T follicular helper cell (primary cell): ENCODE data around the gene SYT11.
A peak's percentile ranks its signal among the peaks of the same experiment; 100 is the strongest.
"Not testable (repeated sequence)": the region's sequence is repeated elsewhere in the genome, so short reads cannot be mapped to it uniquely, and the experiment has no call there.

Experiments used
- DNase-seq: peaks from one replicate; pipeline ENCODE4 v3.0.0-alpha.2; 2020; ENCODE audit warnings: low read depth

Gene SYT11

DNA sequence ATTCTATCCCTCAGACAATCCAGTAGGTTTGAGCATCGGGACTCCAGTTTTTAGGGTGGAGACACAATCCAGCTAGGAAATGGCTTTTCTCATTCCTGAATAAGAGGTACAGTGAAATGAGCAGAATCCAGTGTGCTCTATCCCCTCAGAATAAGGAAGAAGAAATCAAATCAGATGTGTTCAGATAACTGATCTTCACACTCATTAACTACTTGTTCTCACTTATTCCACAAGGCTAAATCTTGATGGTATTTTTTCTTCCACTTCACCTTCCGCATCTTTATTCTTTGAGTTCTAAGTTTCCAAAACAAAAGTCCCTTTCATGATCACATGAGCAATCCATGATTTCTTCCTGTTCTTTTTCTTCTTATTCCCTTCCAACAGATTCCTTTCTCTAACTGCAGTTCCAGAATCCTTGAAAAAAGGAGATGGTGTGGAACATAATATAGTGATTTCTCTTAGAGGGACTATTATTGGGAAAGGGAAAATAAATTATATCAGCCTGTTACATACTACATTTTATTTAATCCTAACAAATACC is 1.7 kb downstream of the SYT11 start:
- no peak for DNase-seq

DNA sequence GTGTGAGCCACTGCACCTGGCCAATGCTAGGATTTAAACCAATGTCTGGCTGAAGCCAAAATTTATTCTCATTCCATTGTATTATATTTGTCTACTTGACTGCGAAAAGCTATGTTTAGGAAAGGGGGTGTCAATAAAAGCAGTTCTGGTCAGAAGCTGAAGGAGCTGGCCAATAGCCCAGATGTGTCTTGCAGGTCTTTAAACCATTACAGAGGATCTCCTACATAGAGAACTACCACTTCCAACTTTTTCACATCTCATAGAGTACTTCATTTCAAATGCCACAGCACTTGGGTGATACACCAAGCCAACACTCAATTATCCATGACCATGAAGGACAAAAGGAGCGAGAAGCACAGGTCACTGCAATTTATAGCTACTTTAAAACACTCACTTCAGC is 2.5 kb downstream of the SYT11 start:
- DNase-seq: no peak

DNA sequence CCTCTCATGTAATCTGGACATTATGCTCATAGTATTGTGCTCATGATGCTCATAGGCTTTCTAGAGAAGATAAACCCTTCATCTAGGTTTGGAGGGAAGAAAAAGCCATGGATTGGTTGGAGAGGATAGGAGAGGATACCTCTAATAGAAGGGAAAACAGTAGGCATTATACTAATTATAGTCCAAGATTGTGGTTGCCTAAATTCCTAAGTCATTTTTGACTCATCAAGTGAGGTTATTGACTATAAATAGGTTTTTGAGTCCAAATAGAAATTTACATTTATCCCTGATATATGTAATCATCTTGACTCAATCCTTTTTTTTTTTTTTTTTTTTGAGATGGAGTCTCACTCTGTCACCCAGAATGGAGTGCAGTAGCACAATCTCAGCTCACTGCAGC is 5.0 kb downstream of the SYT11 start:
- DNase-seq: no peak

DNA sequence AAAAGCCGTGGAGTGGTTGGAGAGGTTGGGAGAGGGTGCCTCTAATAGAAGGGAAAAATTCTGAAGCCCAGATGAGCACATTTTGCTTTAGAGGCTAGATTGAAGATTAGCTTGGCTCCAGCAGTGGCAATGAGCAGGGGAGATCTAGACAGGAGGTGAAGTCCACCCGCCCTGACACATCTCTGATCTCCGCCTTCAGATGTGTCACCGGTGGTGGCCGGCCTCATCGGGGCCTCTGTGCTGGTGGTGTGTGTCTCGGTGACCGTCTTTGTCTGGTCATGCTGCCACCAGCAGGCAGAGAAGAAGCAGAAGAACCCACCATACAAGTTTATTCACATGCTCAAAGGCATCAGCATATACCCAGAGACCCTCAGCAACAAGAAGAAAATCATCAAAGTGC is 8.4 kb downstream of the SYT11 start:
- DNase-seq: no peak

DNA sequence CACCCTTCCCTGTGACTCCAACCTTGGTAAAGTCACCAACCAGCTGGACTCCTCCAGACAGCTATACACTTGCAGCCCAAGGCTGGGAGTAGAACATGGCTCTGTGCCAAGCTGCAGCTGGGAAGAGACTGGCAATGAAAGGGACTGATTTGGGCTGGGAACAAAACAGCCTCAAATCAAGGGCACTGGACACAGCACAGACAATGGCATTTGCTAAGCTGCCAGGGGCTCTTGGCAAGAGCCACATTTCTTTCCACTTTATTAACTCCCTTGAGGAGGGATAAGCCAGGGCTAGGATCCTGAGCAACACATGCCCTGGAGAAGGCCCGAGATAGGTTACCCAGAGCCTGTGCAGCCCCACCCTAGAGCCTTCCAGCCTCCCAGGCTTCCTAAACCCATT is 12.0 kb downstream of the SYT11 start:
- no peak for DNase-seq

DNA sequence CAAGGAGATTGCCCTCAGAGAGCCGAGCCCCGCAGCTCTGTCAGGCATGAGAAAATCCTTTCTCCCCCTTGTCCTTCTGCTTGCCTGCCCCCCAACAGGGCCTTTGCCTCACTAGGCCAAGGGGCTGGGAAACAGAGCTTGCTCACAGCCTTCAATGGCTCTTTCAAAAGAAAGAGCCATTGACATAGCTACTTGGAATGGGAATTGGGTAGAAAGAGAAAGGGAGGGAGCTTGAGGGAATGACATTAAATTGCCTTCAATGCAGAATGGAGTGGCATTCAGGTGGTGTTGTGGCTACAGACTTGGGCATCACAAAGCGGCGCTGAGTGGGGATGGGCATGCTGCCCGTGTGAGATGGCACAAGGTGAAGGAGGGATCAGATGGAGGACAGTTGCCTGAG is 13.2 kb downstream of the SYT11 start:
- DNase-seq: no peak

DNA sequence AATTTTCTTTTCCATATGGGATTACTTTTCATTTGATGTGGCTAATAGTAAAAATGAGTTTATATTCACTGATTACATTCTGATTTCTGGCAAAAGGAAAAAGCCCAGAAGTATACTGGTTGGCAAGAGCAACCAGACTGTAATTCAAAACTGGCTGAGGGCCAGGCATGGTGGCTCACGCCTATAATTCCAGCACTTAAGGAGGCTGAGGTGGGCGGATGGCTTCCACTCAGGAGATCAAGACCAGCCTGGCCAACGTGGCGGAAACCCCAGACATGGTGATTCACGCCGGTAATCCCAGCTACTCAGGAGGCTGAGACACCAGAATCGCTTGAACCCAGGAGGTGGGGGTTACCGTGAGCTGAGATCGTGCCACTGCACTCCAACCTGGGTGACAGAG is 14.5 kb downstream of the SYT11 start:
- DNase-seq: no peak

DNA sequence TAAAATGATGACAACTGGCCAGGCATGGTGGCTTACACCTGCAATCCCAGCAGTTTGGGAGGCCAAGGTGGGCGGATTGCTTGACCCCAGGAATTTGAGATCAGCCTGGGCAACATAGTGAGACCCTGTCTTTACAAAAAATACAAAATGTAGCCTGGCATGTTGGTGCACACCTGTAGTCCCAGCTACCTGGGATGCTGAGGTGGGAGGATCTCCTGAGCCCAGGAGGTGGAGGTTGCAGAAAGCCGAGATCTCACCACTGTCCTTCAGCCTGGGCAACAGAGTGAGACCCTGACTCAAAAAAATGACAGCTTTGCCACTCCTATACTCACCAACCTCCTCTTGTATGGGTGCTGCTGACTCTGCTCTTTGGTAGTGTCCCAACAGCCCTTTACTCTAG is 18.6 kb downstream of the SYT11 start:
- no peak for DNase-seq

DNA sequence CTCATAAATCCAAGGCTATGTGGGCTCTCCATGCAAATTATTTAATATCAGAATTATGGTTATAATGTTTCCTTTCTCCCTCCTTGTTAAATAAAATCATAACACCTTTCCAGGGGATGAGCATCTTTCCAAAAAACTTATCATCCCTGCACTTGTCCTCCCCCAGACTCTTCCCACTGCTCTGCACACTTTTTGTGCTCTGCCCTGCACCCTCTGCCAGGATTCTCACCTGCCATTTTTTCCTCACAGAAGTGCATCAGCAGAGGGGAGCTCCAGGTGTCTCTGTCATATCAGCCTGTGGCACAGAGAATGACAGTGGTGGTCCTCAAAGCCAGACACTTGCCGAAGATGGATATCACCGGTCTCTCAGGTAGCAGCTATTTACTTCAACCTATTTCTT is 20.9 kb downstream of the SYT11 start:
- no peak for DNase-seq

DNA sequence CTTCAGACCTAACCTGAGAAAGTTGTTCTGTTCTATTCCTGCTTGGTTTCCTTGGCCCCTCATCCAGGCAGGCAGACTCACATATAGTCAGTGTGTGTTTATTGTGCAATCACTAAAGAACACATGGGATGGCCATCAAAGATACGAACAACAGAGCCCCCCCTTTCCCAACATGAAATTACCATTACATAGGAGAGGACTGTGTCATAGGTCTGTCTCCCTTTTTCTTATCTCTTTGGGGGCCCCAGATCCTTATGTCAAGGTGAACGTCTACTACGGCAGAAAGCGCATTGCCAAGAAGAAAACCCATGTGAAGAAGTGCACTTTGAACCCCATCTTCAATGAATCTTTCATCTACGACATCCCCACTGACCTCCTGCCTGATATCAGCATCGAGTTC is 21.6 kb downstream of the SYT11 start:
- no peak for DNase-seq

DNA sequence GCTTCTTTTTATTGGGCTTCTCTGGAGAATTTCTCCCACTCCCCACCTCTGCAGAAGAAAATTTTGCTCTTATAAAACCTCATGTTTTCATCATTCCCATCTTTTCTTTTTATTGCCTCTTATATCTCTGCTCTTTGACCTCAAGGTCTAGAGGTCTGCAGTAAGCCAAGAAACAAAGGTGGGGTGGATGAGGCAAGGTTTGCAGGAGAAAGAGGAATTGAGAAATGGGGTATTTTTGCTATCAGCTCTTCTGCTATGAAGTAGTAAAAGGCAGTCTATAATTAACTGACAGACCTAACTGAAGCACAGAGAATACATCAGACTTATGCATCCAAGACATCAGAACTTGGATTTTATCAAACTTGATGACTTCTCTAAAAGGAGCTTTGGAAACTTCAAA is 22.9 kb downstream of the SYT11 start:
- no peak for DNase-seq

DNA sequence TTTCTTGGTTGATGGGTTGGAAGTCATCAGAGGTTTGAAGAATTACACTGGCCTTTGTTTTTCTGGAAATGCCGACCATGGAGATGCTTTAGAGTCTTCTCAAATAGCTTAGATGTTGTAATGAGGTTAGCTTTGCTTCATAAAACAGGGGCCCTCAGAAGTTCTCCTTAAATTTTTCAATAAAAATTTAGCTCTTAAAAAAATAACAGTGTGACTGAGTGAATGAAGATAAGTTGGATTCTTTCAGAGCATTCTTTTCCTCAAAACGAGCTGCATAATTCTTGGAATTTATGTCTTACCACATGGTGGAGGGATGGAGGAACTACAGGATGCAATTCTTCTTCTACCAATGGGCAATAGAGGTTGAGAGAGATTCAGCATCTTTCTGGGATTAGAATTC is 23.4 kb downstream of the SYT11 start:
- DNase-seq: no peak

DNA sequence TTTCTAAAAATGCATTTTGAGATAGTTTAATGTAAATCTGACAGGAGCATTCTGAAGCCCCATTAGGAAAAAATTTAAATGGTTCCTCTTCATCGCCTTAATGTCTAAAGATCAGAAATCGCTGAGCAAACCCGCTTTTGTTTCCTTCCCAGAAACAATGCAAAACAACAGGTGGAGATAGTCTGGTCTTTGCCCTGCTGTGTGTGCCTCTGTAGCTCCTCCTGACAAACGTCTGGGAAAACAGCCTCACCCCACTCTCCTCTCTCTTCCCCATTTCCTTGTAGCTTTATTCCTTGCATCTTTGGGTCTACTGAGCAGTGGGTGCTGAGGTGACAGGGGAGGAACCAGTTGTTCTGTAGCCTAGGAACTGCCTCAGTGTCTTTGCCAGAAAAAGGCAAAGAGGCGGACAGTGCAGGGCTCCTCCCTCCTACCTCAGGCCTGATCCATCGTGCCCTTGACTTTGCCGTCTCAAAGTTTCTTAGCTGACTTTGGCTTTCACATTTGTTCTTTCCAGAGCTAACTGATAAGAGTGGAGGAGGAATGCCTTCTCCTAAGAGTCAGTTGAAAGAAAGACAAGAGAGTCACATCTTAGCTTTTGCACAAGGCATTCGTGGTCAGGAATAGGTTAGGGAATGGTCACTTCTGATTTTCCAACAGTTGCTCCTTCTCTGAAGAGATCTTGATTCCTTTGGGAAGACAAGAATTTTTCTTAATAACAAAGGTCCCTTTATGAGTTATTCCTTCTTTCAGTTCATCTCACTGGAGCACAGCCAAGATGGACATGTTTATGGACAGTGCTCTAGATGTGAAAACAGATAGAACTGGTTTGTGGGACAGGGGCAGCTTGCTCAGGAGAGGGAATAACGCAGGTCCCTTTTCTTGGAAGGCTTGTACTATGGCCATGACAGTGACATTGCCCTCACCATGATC is 24.9 kb downstream of the SYT11 start:
- DNase-seq: no peak

DNA sequence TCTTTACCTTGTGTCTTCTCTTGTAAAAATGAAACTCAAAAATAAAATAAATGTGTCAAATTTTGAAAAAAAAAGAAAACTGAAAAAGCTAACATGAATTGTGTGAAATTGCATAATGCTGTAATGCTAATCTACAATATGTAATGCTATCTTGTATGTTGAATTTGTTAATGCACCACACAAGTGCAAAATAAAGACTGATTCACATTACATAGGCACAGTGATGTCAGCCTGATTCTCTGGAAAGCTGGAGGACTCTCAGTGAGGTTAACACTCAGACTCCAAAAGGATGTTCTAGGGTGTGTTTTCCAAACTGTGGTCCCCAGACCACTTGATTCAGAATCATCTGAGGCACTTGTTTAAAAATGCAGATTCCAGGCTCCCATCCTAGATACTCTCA is 25.6 kb downstream of the SYT11 start:
- no peak for DNase-seq

DNA sequence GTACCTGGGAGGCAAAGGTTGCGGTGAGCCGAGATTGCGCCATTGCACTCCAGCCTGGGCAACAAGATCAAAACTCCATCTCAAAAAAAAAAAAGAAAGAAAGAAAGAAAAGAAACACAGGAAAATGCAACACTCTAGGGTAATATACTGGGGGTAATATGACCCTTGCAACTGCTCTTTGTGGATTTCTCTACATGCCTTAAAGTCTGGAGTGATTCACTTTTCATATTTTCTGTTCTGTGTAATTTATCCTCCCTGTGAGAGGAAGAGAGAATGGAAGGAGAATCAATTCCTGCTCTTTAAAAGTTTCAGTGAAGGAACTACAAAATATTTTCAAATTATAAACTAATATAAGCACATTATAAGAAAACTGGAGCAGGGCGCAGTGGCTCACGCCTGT is 29.1 kb downstream of the SYT11 start:
- DNase-seq: no peak

DNA sequence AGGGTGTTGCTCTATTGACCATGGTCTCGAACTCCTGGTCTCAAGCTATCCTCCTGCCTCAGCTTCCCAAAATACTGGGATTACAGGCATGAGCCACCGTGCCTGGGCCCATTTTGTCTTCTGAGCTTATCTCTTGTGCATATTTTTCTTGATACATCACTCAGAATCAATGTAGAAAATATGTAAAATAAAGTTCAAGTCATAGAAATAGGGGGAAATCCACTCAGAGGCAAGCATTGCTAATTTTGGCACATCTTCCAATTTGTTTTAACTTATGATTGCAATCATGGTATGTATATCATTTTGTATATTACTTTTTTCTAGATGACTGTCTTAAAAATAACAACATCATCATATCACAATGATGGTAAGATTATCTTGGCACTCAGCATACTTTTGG is 30.2 kb downstream of the SYT11 start:
- DNase-seq: no peak

DNA sequence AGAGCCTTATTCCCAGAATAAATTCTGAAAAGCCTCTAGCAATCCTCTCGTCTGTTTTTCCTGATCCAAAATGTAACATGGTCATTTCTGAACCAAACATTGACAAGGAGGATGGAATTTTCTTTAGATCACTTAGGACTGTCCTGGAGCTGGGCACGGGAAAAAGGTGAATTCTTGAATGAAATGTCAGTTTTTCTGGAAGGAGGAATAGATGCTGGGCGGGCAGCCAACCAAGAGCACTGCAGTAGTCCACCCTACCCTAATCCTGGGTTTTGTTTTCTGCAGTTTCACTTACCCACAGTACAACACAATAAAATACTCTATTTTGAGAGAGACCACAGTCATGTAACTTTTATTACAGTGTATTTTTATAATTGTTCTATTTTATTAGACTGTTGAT is 30.9 kb downstream of the SYT11 start:
- no peak for DNase-seq

DNA sequence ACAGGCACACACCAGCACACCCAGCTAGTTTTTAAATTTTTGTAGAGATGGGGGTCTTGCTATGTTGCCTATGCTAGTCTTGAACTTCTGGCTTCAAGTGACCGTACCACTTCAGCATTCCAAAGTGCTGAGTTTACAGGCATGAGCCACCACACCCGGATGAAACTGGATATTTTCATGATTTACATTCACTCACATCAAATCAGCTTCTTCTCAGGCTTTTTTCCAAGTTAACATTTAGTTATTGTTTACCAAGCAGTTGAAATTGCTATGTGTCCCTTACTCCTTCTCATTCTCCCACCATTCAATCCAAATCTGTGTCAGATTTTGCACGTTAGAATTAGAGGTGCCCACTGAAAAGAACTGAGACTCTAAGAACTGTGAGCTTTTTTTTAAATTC is 33.4 kb downstream of the SYT11 start:
- DNase-seq: no peak

DNA sequence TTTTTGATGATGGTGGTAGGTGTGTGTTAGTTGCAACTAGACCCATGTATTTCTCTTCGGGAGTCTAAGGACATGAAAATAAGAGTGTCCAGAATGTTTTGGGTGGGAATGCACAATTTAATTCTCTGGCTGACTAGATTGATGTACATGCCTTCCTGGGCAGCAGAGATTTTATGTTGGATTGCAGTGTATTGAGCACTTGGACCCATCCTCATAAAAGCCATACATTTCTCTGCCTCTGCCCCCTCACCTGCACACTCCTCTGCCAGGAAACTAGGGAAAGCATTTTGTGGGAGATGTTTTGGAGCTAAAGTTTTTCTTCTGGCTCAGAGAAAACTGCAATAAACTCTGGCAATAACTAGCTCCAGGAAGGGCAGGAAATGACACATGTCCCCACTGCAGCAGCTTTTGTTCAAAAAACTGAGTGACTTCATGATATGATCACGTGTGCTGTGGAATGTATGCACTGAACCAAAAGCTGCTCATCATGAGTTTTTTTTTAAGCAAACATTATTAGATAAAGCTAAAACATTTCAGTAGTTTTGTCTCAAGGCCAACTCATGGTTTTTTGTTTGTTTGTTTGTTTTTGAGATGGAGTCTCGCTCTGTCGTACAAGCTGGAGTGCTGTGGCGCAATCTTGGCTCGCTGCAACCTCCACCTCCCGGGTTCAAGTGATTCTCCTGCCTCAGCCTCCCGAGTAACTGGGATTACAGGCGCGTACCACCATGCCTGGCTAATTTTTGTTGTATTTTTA is 34.2 kb downstream of the SYT11 start:
- peak; percentile 6 for DNase-seq

DNA sequence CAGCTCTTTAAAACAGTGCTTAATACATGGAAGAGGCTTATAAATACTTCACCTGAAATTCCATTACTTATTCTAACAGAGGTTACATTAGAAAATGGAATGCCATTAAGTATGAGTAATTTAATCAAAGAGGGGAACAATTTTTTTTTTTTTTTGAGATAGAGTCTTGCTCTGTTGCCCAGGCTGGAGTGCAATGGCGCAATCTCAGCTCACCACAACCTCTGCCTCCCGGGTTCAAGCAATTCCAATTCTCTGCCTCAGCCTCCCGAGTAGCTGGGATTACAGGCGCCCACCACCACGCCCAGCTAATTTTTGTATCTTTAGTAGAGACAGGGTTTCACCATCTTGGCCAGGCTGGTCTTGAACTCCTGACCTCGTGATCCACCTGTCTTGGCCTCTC is 36.2 kb downstream of the SYT11 start:
- not testable (repeated sequence) for DNase-seq

DNA sequence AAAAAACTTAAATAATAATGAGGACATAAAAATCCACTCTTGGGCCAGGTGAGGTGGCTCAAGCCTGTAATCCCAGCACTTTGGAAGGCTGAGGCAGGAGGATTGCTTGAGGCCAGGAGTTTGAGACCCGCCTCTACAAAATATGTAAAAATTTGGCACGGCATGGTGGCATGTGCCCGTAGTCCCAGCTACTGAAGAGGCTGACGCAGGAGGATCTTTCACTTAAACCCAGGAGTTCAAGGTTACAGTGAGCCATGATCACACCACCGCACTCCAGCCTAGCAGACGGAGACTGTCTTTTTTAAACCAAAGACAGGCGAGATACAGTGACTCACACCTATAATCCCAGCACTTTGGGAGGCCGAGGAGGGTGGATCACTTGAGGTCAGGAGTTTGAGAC is 37.1 kb downstream of the SYT11 start:
- not testable (repeated sequence) for DNase-seq

DNA sequence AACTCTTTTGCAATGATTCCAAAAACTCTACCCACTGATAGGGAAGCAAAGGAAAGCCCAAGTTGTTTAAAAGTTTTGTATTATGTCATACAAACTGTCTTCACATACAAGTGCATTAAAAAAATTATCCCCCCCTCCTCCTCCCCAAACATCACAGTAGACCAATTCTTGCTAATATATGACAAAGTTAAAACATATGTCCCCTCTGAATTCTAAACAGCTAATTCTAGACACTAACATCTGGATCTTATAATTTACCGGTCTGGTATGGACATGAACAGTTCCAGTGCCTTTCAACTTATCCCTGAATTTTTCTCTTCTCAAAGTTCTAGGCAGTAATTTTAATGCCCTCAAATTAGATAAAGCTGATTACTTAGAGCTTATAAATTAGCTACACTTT is 38.4 kb downstream of the SYT11 start:
- no peak for DNase-seq

DNA sequence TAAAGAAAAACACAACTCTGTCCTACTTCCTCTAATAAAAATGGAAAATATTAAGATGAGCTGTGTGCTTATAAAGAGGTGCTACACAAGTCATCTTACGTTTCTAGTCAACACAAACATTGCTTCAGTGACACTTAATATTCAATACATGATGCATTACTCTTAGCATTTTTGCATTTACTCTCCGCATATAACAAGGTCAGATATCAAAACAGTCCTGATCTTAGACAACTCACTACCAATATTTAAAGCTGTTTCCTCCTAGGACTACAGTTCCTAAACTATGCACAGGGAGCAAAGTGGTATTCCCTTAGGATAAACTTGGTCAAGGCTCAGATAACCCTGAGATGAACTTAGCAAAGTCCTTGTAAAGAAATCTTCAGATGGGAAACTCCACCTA is 39.5 kb downstream of the SYT11 start:
- no peak for DNase-seq
